C4-2B (cell line): ENCODE measurements around the gene SH2D3C.

Experiments used
- H3K27ac ChIP-seq: fragments of 450-650 bp; 2 replicates; pipeline ENCODE4 v1.5.1; 2017
- CTCF ChIP-seq: fragments of 450-650 bp; conservative IDR thresholded peaks from 2 replicates; pipeline ENCODE4 v1.5.1; 2017; ENCODE audit warnings: mild to moderate bottlenecking
- ZFX ChIP-seq: fragments of 450-650 bp; IDR thresholded peaks from 2 replicates; pipeline ENCODE4 v1.6.1; 2017

SH2D3C gene

GRCh38 chr9:127703289-127703946, 75.0 kb downstream of the SH2D3C start:
- no peak overlapping the region for H3K27ac ChIP-seq
- TF ChIP-seq CTCF = no peak
- TF ChIP-seq ZFX = no peak

- H3K27ac ChIP-seq = no peak overlapping the region
- TF ChIP-seq ZFX = no peak
- TF ChIP-seq CTCF = no peak
Measured at GRCh38 chr9:127700594-127701255, 77.7 kb downstream of the SH2D3C start.

- no peak for TF ChIP-seq ZFX
- TF ChIP-seq CTCF = no peak
- H3K27ac ChIP-seq = no peak overlapping the region
Measured at GRCh38 chr9:127700140-127700539, 78.3 kb downstream of the SH2D3C start.

GRCh38 chr9:127698985-127699670, 79.3 kb downstream of the SH2D3C start:
- no peak overlapping the region for H3K27ac ChIP-seq
- TF ChIP-seq CTCF (no peak), ZFX (no peak)

GRCh38 chr9:127698386-127698785, 80.1 kb downstream of the SH2D3C start:
- H3K27ac ChIP-seq = no peak overlapping the region
- TF ChIP-seq CTCF = no peak
- no peak for TF ChIP-seq ZFX

GRCh38 chr9:127697575-127697974, 80.9 kb downstream of the SH2D3C start:
- TF ChIP-seq ZFX (no peak), CTCF (no peak)
- no peak overlapping the region for H3K27ac ChIP-seq
